Suprapubic skin (tissue), 4 donors: ENCODE measurements around the gene RGMB. TPM values are rescaled to one million over a fixed set of nuclear protein-coding genes. Genes with fewer than 3 reads are reported as not detected.
"Not testable (repeated sequence)": the region's sequence is repeated elsewhere in the genome, so short reads cannot be mapped to it uniquely, and the experiment has no call there.

Experiments used
- DNase-seq, 2 donors: peaks; one replicate each; pipeline ENCODE4 v3.0.0-alpha.2; 2019; ENCODE audit warnings: low spot score in 2 of 2
- H3K27ac ChIP-seq: fragments of 200-600 bp; sonication (generic); one replicate; pipeline ENCODE4 v1.5.1; 2019
- H3K27me3 ChIP-seq: fragments of 200-600 bp; sonication (generic); one replicate; pipeline ENCODE4 v1.5.1; 2019
- H3K36me3 ChIP-seq: fragments of 200-600 bp; sonication (generic); one replicate; pipeline ENCODE4 v1.5.1; 2019
- H3K4me1 ChIP-seq: fragments of 200-600 bp; sonication (generic); one replicate; pipeline ENCODE4 v1.5.1; 2019
- H3K4me3 ChIP-seq: fragments of 200-600 bp; sonication (generic); one replicate; pipeline ENCODE4 v1.5.1; 2019; ENCODE audit warnings: mild to moderate bottlenecking
- H3K9me3 ChIP-seq: fragments of 200-600 bp; sonication (generic); one replicate; pipeline ENCODE4 v1.5.1; 2019
- CTCF ChIP-seq, 2 donors: fragments of 200-600 bp in 1 of 2; fragments of 450-650 bp in 1 of 2; sonication (generic) in 1 of 2; IDR thresholded peaks; one replicate each; pipeline ENCODE4 v1.5.1; 2016 to 2019; ENCODE audit warnings: antibody characterized with exemption in 2 of 2, mild to moderate bottlenecking in 1 of 2, moderate library complexity in 1 of 2
- EP300 ChIP-seq: sonication (generic); formaldehyde crosslinking; IDR thresholded peaks from one replicate; pipeline ENCODE4 v1.6.1; 2017; ENCODE audit warnings: antibody characterized with exemption
- POLR2A ChIP-seq, 2 donors: fragments of 450-650 bp; IDR thresholded peaks; one replicate each; pipeline ENCODE4 v1.6.1; 2017; ENCODE audit warnings: antibody characterized with exemption in 2 of 2, mild to moderate bottlenecking in 2 of 2, moderate library complexity in 2 of 2
- POLR2AphosphoS5 ChIP-seq, 3 donors: sonication (generic); formaldehyde crosslinking; IDR thresholded peaks; one replicate each; pipeline ENCODE4 v1.6.1; 2017; ENCODE audit warnings: antibody characterized with exemption in 3 of 3
- WGBS: methylation state at CpG from one replicate; pipeline ENCODE4 v1.1.5; 2018; 5-methylcytosine and 5-hydroxymethylcytosine counted together
- total RNA-seq, 4 donors: library from RNA; depleted of rRNA; stranded (reverse); fragments of >200 nt; gene quantifications; one replicate each; pipeline ENCODE4 v1.1.0, GENCODE V29; 2016

Gene RGMB
- total RNA-seq, 4 donors from 2014 or later, result 47.7 to 73.2 (median 70.8) TPM

GRCh38 chr5:98736753-98737152 lies 36.7 kb upstream of the RGMB start:
- Histone ChIP-seq H3K36me3 (no peaks in the 10 kb centered on the region), H3K27ac (no peak overlapping the region), H3K9me3 (no peaks in the 10 kb centered on the region), H3K27me3 (no peaks in the 10 kb centered on the region), H3K4me1 (no peaks in the 10 kb centered on the region), H3K4me3 (no peak overlapping the region)
- DNase-seq, result no peak
- TF ChIP-seq CTCF (IDR thresholded peaks at IDR 0.05) (no peak), EP300 (no peak), POLR2A (IDR thresholded peaks at IDR 0.05) (no peak), POLR2AphosphoS5 (IDR thresholded peaks at IDR 0.05) (no peak)

DNA sequence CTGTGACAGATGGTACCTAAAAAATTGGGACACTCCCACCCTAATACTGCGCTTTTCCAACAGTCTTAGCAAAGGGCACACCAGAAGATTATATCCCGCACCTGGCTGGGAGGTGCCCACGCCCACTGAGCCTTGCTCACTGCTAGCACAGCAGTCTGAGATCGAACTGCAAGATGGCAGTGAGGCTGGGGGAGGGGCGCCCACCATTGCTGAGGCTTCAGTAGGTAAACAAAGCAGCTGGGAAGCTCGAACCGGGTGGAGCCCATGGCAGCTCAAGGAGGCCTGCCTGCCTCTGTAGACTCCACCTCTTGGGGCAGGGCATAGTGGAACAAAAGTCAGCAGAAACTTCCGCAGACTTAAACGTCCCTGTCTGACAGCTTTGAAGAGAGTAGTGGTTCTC lies 36.0 kb upstream of the RGMB start:
- not testable (repeated sequence) for H3K36me3 ChIP-seq, H3K4me3 ChIP-seq, H3K27me3 ChIP-seq, H3K9me3 ChIP-seq, H3K27ac ChIP-seq, H3K4me1 ChIP-seq, DNase-seq
- 80% methylated on average over 2 of the region's 9 CpGs for WGBS

- not testable (repeated sequence) for H3K36me3 ChIP-seq, H3K27ac ChIP-seq, H3K4me1 ChIP-seq, H3K9me3 ChIP-seq, H3K27me3 ChIP-seq, DNase-seq, H3K4me3 ChIP-seq
- WGBS, result 86% methylated on average over 4 of the region's 4 CpGs
These were observed 34.8 kb upstream of the RGMB start for GRCh38 chr5:98738481-98739149.

DNA sequence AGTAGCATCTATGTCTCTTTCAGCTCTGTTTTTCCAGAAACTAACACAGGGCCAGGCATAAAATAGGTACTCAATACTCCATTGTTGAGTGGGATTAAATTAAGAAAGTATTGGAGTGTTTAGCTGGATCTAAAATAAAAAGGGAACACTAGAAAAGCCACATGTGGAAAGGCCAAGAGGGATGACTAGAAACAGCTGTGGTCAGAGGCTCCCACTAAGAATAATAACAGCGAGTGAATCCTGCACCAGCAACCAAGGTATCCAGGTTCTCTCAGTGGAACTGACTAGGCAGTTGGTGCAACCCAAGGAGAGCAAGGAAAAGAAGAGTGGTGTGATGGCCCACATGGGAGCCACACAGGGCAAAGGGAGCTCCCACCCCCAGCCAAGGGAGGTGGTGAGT lies 31.5 kb upstream of the RGMB start:
- Histone ChIP-seq H3K4me3 (no peak overlapping the region), H3K9me3 (no peaks in the 10 kb centered on the region), H3K4me1 (no peaks in the 10 kb centered on the region), H3K27me3 (no peaks in the 10 kb centered on the region), H3K36me3 (no peaks in the 10 kb centered on the region), H3K27ac (no peak overlapping the region)
- TF ChIP-seq POLR2A (IDR thresholded peaks at IDR 0.05), result no peak
- no peak for TF ChIP-seq POLR2AphosphoS5 (IDR thresholded peaks at IDR 0.05)
- no peak for TF ChIP-seq CTCF (IDR thresholded peaks at IDR 0.05)
- no peak for TF ChIP-seq EP300
- DNase-seq, result no peak
- 65% methylated on average over 1 of the region's 1 CpG for WGBS

- Histone ChIP-seq H3K9me3 (no peaks in the 10 kb centered on the region), H3K27me3 (no peaks in the 10 kb centered on the region), H3K36me3 (no peaks in the 10 kb centered on the region), H3K4me3 (no peak overlapping the region), H3K27ac (no peak overlapping the region), H3K4me1 (no peaks in the 10 kb centered on the region)
- DNase-seq, result no peak
- WGBS, result 78% methylated on average over 5 of the region's 5 CpGs
- no peak for TF ChIP-seq POLR2A (IDR thresholded peaks at IDR 0.05)
- no peak for TF ChIP-seq CTCF (IDR thresholded peaks at IDR 0.05)
- no peak for TF ChIP-seq POLR2AphosphoS5 (IDR thresholded peaks at IDR 0.05)
- no peak for TF ChIP-seq EP300
These were observed 30.9 kb upstream of the RGMB start for GRCh38 chr5:98742396-98743073.

- H3K4me3 ChIP-seq, H3K9me3 ChIP-seq, H3K36me3 ChIP-seq, DNase-seq, H3K27me3 ChIP-seq, H3K27ac ChIP-seq, H3K4me1 ChIP-seq: not testable (repeated sequence)
- 82% methylated on average over 1 of the region's 1 CpG for whole genome bisulfite sequencing
These were observed 25.2 kb upstream of the RGMB start for GRCh38 chr5:98748259-98748658.

DNA sequence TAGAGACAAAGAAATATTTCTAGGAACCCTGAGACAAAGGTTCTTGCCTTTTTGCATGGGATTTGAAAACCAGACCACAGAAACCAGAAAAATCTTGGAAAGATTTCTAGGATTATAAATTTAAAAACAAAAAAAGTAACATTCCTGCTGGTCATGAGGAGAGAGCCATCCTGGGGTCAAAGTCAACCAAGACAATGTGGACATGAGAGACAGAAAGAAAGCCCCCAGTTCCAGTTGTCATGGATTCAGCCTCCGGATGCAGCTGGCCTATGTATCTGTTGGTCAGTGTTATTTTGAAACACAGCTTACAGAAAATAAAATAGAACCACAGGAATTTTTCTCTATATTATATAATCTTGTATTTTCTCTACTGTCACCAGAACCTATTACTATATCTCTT lies 24.4 kb upstream of the RGMB start:
- H3K36me3 ChIP-seq, result no peaks in the 10 kb centered on the region
- no peaks in the 10 kb centered on the region for H3K4me1 ChIP-seq
- no peaks in the 10 kb centered on the region for H3K9me3 ChIP-seq
- H3K27ac ChIP-seq, result no peak overlapping the region
- TF ChIP-seq CTCF (IDR thresholded peaks at IDR 0.05), result no peak
- no peak for TF ChIP-seq EP300
- TF ChIP-seq POLR2A (IDR thresholded peaks at IDR 0.05), result no peak
- TF ChIP-seq POLR2AphosphoS5 (IDR thresholded peaks at IDR 0.05), result no peak
- no peak for DNase-seq
- 92% methylated on average over 1 of the region's 1 CpG for WGBS
- no peak overlapping the region for H3K4me3 ChIP-seq
- no peaks in the 10 kb centered on the region for H3K27me3 ChIP-seq
